Measurements from ENCODE around the gene LRRC8E.

The LRRC8E gene

DNA sequence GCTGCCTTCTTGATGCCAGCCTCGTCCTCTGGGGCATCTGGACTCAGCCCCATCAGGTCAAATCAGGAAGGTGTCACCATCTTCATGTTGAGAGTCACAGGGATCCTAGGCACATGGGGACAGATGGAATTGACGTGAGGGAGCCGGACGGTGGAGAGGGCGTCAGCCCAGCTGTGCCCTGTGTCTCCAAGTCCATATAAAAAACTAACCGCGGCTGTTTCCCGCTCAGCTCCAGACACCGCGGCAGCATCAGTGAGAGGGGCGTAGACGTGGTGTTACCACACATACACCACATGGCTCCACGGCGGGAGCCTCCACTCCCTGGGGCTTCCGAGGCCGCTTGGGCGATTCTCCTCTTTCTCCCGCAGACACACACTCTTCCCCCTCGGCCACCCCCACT is 8.5 kb upstream of the LRRC8E start:
- TF ChIP-seq, protein P1, sequence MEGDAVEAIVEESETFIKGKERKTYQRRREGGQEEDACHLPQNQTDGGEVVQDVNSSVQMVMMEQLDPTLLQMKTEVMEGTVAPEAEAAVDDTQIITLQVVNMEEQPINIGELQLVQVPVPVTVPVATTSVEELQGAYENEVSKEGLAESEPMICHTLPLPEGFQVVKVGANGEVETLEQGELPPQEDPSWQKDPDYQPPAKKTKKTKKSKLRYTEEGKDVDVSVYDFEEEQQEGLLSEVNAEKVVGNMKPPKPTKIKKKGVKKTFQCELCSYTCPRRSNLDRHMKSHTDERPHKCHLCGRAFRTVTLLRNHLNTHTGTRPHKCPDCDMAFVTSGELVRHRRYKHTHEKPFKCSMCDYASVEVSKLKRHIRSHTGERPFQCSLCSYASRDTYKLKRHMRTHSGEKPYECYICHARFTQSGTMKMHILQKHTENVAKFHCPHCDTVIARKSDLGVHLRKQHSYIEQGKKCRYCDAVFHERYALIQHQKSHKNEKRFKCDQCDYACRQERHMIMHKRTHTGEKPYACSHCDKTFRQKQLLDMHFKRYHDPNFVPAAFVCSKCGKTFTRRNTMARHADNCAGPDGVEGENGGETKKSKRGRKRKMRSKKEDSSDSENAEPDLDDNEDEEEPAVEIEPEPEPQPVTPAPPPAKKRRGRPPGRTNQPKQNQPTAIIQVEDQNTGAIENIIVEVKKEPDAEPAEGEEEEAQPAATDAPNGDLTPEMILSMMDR (IDR thresholded peaks at IDR 0.05; ENCODE audit: low read depth, low read length, missing control alignments) = no peak
- DNase-seq (ENCODE audit: low read depth) = no peak
- H3K4me3 ChIP-seq (ENCODE audit: low read depth, low read length) = no peak overlapping the region

DNA sequence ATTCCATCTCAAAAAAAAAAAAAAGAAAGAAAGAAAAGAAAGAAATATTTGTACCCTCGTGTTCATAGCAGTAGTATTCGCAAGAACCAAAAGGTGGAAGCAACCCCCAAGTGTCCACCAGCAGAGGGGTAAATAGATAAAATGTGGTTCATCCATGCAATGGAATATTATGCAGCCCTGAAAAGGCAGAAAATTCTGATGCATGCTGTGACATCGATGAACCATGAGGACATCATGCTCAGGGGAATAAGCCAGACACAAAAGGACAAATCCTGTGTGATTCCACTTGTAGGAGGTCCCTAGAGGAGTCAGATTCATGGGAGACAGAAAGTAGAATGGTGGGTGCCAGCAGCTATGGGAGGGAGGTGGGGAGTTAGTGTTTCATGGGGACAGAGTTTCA is 6.4 kb upstream of the LRRC8E start:
- H3K4me3 ChIP-seq (ENCODE audit: low read depth, low read length) = no peak overlapping the region
- TF ChIP-seq, protein P1 (IDR thresholded peaks at IDR 0.05; ENCODE audit: low read depth, low read length, missing control alignments) = no peak
- DNase-seq (ENCODE audit: low read depth) = no peak

DNA sequence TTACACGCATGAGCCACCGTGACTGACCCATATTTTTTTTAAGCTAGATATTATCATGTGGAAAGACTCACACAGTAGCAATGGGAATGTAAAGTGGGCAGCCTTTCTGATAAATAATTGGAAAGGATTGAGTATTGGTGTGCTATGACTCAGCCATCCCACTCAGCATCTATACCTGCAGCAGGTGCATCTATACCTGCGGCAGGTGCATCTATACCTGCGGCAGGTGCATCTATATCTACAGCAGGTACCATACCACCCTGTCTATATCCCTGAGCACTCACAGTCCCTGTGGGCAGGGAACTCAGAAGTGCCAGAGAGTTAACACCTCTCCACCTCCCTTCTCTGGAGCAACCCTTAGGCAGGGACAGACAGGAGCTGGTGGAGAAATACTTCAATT is 5.2 kb upstream of the LRRC8E start:
- DNase-seq (ENCODE audit: low read depth) = no peak
- H3K4me3 ChIP-seq (ENCODE audit: low read depth, low read length) = no peak overlapping the region
- TF ChIP-seq, protein P1 (IDR thresholded peaks at IDR 0.05; ENCODE audit: low read depth, low read length, missing control alignments) = no peak

DNA sequence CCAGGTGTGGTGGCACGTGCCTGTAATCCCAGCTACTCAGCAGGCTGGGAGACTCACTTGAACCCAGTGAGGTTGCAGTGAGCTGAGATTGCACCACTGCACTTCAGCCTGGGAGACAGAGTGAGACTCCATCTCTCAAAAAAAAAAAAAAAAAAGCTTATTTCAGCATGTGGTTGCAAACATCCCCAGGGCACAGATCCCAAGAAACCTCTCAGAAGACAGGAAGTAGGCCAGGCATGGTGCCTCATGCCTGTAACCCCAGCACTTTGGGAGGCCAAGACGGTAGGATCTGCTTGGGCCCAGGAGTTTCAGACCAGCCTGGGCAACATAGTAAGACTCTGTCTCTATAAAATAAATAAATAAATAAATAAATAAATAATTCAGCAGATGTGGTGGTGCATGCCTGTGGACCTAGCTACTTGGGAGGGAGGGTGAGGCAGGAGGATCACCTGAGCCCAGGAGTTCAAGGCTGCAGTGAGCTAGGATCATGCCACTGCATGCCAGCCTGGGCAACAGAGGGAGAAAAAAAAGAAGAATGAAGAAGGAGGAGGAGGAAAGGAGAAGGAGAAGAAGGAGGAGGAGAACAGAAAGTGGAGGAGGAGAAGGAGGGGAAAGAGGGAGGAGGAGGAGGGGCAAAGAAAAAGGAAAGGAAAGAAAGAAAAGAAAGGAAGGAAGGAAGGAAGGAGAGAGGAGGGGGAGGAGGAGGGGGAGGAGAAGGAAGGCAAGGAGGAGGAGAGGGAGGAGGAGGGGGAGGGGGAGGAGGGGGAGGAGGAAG is 4.3 kb upstream of the LRRC8E start:
- DNase-seq (ENCODE audit: low read depth) = no peak
- TF ChIP-seq, protein P1 (IDR thresholded peaks at IDR 0.05; ENCODE audit: low read depth, low read length, missing control alignments) = no peak

DNA sequence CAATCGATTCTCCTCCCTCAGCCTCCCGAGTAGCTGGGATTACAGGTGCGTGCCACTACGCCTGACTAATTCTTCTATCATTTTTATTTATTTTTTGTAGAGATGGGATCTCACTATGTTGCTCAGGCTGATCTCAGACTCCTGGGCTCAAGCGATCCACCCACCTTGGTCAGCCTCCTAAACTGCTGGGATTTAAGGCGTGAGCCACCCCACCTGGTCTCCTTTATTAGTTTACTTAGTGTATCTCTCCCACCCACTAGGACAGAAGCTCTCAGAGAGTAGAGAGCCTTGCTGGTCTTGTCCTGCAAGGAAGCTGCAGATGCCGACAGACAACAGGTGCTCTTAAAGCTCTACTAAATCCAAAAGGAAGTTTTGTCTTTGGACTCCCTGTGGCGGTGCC is 2.5 kb upstream of the LRRC8E start:
- TF ChIP-seq, protein P1 (IDR thresholded peaks at IDR 0.05; ENCODE audit: low read depth, low read length, missing control alignments) = no peak
- no peak overlapping the region for H3K4me3 ChIP-seq (ENCODE audit: low read depth, low read length)
- no peak for DNase-seq (ENCODE audit: low read depth)

More for the DNA sequence above, 4.3 kb upstream of the LRRC8E start:
- H3K4me3 ChIP-seq (ENCODE audit: low read depth, low read length) = no peak overlapping the region

DNA sequence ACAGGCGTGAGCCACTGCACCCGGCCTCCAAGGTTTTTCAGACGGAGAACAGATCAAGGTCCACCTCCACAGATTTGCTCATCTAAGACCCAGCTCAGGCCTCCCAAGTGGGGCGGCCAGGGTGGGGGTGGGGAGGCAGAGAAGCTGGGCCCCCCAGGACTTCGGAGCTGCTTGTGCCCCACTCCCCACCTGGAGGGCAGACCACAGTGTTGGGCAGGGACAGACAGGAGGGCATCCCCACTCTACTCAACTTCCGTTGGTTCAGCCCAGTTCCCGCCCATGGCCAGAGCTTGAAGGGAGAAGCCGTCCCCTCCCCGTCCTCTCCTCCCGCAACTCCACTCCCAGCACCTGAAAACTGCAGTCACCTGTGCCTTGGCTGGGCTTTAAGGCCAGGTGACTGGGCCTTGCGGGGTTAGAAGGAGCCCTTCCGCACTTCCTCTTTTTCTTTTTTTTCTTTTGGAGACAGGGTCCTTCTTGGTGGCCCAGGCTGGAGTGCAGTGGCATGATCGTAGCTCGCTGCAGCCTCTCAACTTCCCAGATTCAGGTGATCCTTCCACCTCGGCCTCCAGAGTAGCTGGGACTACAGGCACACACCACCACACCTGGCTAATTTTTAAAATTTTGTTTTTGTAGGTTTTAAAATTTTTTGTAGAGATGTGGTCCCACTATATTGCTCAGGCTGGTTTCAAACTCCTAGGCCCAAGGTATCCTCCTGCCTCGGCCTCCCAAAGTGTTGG is 734 bp upstream of the LRRC8E start:
- no peak overlapping the region for H3K4me3 ChIP-seq (ENCODE audit: low read depth, low read length)
- DNase-seq (ENCODE audit: low read depth) = no peak
- TF ChIP-seq, protein P1 (IDR thresholded peaks at IDR 0.05; ENCODE audit: low read depth, low read length, missing control alignments) = no peak

All from GM12864 (cell line).